Tibial nerve (tissue), 4 donors: ENCODE measurements around the gene SLC34A1. TPM values are rescaled to one million over a fixed set of nuclear protein-coding genes. Genes with fewer than 3 reads are reported as not detected.

Experiments
- DNase-seq, 2 donors: peaks; one replicate each; pipeline ENCODE4 v3.0.0-alpha.2; 2019; ENCODE audit warnings: low spot score in 2 of 2
- H3K27ac ChIP-seq, 4 donors: fragments of 200-600 bp; sonication (generic) in 3 of 4; one replicate each; pipeline ENCODE4 v1.5.1; 2017 to 2019; ENCODE audit warnings: mild to moderate bottlenecking in 1 of 4
- H3K27me3 ChIP-seq, 2 donors: fragments of 200-600 bp; sonication (generic) in 1 of 2; one replicate each; pipeline versions ENCODE4 v1.5.1 to v1.6.0; 2017 to 2019
- H3K36me3 ChIP-seq, 3 donors: fragments of 200-600 bp; sonication (generic); one replicate each; pipeline ENCODE4 v1.5.1; 2018 to 2019
- H3K4me1 ChIP-seq, 4 donors: fragments of 200-600 bp; sonication (generic) in 3 of 4; one replicate each; pipeline ENCODE4 v1.5.1; 2017 to 2019
- H3K4me3 ChIP-seq, 4 donors: fragments of 200-600 bp; sonication (generic) in 3 of 4; one replicate each; pipeline ENCODE4 v1.5.1; 2017 to 2019; ENCODE audit warnings: mild to moderate bottlenecking in 1 of 4, moderate library complexity in 1 of 4
- H3K9me3 ChIP-seq, 4 donors: fragments of 200-600 bp; sonication (generic) in 3 of 4; one replicate each; pipeline ENCODE4 v1.5.1; 2017 to 2019
- CTCF ChIP-seq, 5 experiments: fragments of 200-600 bp in 3 of 5; fragments of 450-650 bp in 2 of 5; sonication (generic) in 3 of 5; IDR thresholded peaks; one replicate each; pipeline ENCODE4 v1.5.1; 2016 to 2019; ENCODE audit warnings: antibody characterized with exemption in 5 of 5, mild to moderate bottlenecking in 3 of 5, moderate library complexity in 2 of 5
- EP300 ChIP-seq, 2 donors: sonication (generic); formaldehyde crosslinking; IDR thresholded peaks; one replicate each; pipeline ENCODE4 v1.6.1; 2017; ENCODE audit warnings: antibody characterized with exemption in 2 of 2, mild to moderate bottlenecking in 1 of 2
- POLR2A ChIP-seq, 2 donors: fragments of 450-650 bp; IDR thresholded peaks; one replicate each; pipeline ENCODE4 v1.6.1; 2017; ENCODE audit warnings: antibody characterized with exemption in 2 of 2, mild to moderate bottlenecking in 2 of 2, moderate library complexity in 2 of 2
- WGBS, 2 donors: methylation state at CpG; one replicate each; pipeline ENCODE4 v1.1.5; 2018; 5-methylcytosine and 5-hydroxymethylcytosine counted together
- total RNA-seq, 4 donors: library from RNA; depleted of rRNA; stranded (reverse); fragments of >200 nt; gene quantifications; one replicate each; pipeline ENCODE4 v1.1.0, GENCODE V29; 2016

The SLC34A1 gene
- total RNA-seq, 4 donors from 2014 or later = not detected

- Histone ChIP-seq H3K27ac (peak overlapping the region in 3 of 4 donors; percentile 93 to 96 (median 95)), H3K4me1 (peaks cover 0 to 57% (median 44%) of the 10 kb centered on the region in 4 donors), H3K36me3 (peaks cover 0 to 30% (median 10%) of the 10 kb centered on the region in 3 donors), H3K4me3 (peak overlapping the region in 3 of 4 donors; percentile 1 to 89 (median 63)), H3K9me3 (no peaks in the 10 kb centered on the region), H3K27me3 (no peaks in the 10 kb centered on the region)
- WGBS, 2 donors = 73 to 81% methylated on average over 10 of the region's 11 CpGs
- DNase-seq = no peak
- no peak for TF ChIP-seq EP300 (IDR thresholded peaks at IDR 0.05)
- TF ChIP-seq POLR2A (IDR thresholded peaks at IDR 0.05) = no peak
- TF ChIP-seq CTCF (IDR thresholded peaks at IDR 0.05) = no peak
These were observed 43.8 kb downstream of the SLC34A1 start for GRCh38 chr5:177427919-177428573.

DNA sequence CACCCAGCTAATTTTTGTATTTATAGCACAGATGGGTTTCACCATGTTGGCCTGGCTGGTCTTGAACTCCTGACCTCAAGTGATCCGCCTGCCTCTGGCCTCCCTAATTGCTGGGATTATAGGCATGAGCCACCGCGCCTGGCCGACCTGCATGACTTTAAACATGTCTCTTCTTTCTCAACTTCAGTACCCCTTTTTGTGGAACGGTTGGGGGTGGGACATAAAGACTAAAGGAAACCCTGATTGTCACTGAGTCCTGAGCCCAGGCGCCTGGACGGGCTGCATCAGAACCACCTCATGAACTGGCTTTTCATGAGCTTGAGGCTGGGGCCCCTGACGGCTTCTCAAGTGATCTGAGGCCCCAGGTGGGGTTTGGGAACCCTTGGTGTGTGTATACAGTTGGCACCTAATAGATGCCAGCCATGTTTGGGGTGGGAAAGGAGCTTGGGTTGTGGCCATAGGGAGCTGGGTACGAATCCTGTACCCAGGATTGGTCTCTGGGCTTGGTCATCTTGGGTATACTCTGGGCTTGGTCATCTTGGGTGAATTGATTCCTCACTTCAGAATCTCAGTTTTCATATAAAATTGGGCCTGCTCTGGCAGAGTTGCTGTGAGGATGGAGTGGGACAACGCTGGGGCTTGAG, 44.5 kb downstream of the SLC34A1 start:
- H3K9me3 ChIP-seq = no peaks in the 10 kb centered on the region
- H3K4me3 ChIP-seq = no peak overlapping the region
- DNase-seq = no peak
- peaks cover 0 to 57% (median 45%) of the 10 kb centered on the region in 4 donors for H3K4me1 ChIP-seq
- no peak for TF ChIP-seq POLR2A (IDR thresholded peaks at IDR 0.05)
- TF ChIP-seq CTCF (IDR thresholded peaks at IDR 0.05) = no peak
- no peak for TF ChIP-seq EP300 (IDR thresholded peaks at IDR 0.05)
- peak overlapping the region in 3 of 4 donors; percentile 54 to 69 (median 62) for H3K27ac ChIP-seq
- WGBS, 2 donors = 80 to 91% methylated on average over 10 of the region's 10 CpGs
- H3K36me3 ChIP-seq = peaks cover 0 to 37% (median 17%) of the 10 kb centered on the region in 3 donors
- no peaks in the 10 kb centered on the region for H3K27me3 ChIP-seq

- no peaks in the 10 kb centered on the region for H3K27me3 ChIP-seq
- H3K9me3 ChIP-seq = no peaks in the 10 kb centered on the region
- peak; percentile 29 to 48 for DNase-seq
- 77 to 81% methylated on average over 6 of the region's 6 CpGs for WGBS, 2 donors
- H3K4me3 ChIP-seq = no peak overlapping the region
- peaks cover 0 to 57% (median 45%) of the 10 kb centered on the region in 4 donors for H3K4me1 ChIP-seq
- H3K27ac ChIP-seq = peak overlapping the region in 3 of 4 donors; percentile 54 to 69 (median 62)
- TF ChIP-seq POLR2A (IDR thresholded peaks at IDR 0.05) (no peak), EP300 (IDR thresholded peaks at IDR 0.05) (peak in 1 of 2 donors; percentile 48)
- peaks cover 0 to 44% (median 24%) of the 10 kb centered on the region in 3 donors for H3K36me3 ChIP-seq
These were observed 45.2 kb downstream of the SLC34A1 start for GRCh38 chr5:177429248-177430040.

DNA sequence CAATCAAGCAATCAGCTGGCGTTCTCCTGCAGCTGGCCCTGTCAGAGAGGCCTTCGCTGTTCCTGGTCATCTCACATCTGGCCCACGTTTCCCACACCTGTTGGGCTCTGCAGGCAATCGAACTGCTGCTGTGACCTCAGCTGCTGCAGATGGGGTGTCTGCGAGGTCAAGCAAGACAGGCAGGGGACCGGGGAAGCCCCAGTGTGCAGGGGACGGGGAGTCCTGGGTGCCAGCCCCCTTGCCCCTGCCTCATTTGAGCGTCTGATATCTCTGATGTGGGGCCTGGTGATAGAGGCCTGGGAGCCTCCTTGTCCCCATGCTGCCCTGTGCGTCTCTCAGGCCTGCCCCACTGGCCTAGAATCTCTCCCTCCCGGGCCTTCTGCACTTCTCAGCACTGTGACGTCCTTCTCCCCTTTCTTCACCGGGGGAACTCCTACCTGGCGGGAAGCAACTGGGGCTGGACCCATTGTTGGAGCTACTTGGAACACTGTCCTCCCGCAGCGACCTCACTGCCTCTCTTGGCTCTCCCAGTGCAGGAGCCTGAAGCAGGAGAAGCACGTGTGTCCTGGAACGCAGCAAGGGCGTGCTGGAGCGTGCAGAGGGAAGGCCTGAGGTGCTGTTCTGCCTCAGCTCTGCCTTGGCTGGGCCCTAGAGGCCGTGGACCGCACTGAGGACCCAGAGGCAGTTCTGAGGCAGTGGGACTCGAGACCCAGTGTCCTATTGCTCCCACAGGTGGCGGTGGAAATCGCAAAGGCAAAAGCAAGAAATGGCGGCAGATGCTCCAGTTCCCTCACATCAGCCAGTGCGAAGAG, 46.1 kb downstream of the SLC34A1 start:
- no peaks in the 10 kb centered on the region for H3K27me3 ChIP-seq
- H3K27ac ChIP-seq = peak overlapping the region in 1 of 4 donors; percentile 68
- no peak for DNase-seq
- H3K9me3 ChIP-seq = no peaks in the 10 kb centered on the region
- H3K4me1 ChIP-seq = peaks cover 0 to 55% (median 43%) of the 10 kb centered on the region in 4 donors
- 84% methylated on average over 25 to 26 of the region's 26 CpGs for WGBS, 2 donors
- H3K4me3 ChIP-seq = no peak overlapping the region
- no peak for TF ChIP-seq POLR2A (IDR thresholded peaks at IDR 0.05)
- TF ChIP-seq CTCF (IDR thresholded peaks at IDR 0.05) = no peak
- no peak for TF ChIP-seq EP300 (IDR thresholded peaks at IDR 0.05)
- H3K36me3 ChIP-seq = peaks cover 0 to 53% (median 31%) of the 10 kb centered on the region in 3 donors

GRCh38 chr5:177430972-177431316, 46.7 kb downstream of the SLC34A1 start:
- Histone ChIP-seq H3K27ac (peak overlapping the region in 2 of 4 donors; percentile 39 to 68), H3K27me3 (no peaks in the 10 kb centered on the region), H3K4me1 (peaks cover 0 to 50% (median 39%) of the 10 kb centered on the region in 4 donors), H3K4me3 (no peak overlapping the region), H3K36me3 (peaks cover 0 to 59% (median 37%) of the 10 kb centered on the region in 3 donors), H3K9me3 (no peaks in the 10 kb centered on the region)
- WGBS, 2 donors = 79 to 87% methylated on average over 7 of the region's 7 CpGs
- TF ChIP-seq EP300 (IDR thresholded peaks at IDR 0.05) (no peak), POLR2A (IDR thresholded peaks at IDR 0.05) (no peak), CTCF (IDR thresholded peaks at IDR 0.05) (no peak)
- DNase-seq = no peak
